GM12874 (cell line): ENCODE results near the gene WDR20.

ENCODE experiments used
- CTCF ChIP-seq: IDR thresholded peaks from 2 replicates; pipeline ENCODE4 v1.5.1; 2011; ENCODE audit warnings: low read depth, mild to moderate bottlenecking, control low read depth, low read length, moderate library complexity; ENCODE audit not compliant: insufficient read depth

The WDR20 gene

GRCh38 chr14:102097441-102098135, 42.1 kb upstream of the WDR20 start:
- TF ChIP-seq CTCF, result no peak

- TF ChIP-seq CTCF, result no peak
Measured at GRCh38 chr14:102103062-102103695, 36.5 kb upstream of the WDR20 start.

- TF ChIP-seq CTCF, result no peak
Measured at GRCh38 chr14:102105369-102105768, 34.3 kb upstream of the WDR20 start.

GRCh38 chr14:102111101-102111500, 28.6 kb upstream of the WDR20 start:
- no peak for TF ChIP-seq CTCF

- TF ChIP-seq CTCF, result no peak
Measured at GRCh38 chr14:102116361-102117180, 23.1 kb upstream of the WDR20 start.

GRCh38 chr14:102117852-102118251, 21.8 kb upstream of the WDR20 start:
- no peak for TF ChIP-seq CTCF

GRCh38 chr14:102120888-102121287, 18.8 kb upstream of the WDR20 start:
- no peak for TF ChIP-seq CTCF
